ENCODE results near the gene TULP1.

GRCh38 chr6:35508027-35508426, 4.7 kb downstream of the TULP1 start:
- TF ChIP-seq CTCF (IDR thresholded peaks at IDR 0.05; ENCODE audit: insufficient read depth, low read length, poor library complexity, severe bottlenecking) (no peak), EZH2phosphoT487 (conservative IDR thresholded peaks at IDR 0.05; ENCODE audit: low read length) (no peak)

Measured in SU-DHL-6 (cell line).